ENCODE results near the gene DBNDD2.

The DBNDD2 gene, protein sequence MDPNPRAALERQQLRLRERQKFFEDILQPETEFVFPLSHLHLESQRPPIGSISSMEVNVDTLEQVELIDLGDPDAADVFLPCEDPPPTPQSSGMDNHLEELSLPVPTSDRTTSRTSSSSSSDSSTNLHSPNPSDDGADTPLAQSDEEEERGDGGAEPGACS

DNA sequence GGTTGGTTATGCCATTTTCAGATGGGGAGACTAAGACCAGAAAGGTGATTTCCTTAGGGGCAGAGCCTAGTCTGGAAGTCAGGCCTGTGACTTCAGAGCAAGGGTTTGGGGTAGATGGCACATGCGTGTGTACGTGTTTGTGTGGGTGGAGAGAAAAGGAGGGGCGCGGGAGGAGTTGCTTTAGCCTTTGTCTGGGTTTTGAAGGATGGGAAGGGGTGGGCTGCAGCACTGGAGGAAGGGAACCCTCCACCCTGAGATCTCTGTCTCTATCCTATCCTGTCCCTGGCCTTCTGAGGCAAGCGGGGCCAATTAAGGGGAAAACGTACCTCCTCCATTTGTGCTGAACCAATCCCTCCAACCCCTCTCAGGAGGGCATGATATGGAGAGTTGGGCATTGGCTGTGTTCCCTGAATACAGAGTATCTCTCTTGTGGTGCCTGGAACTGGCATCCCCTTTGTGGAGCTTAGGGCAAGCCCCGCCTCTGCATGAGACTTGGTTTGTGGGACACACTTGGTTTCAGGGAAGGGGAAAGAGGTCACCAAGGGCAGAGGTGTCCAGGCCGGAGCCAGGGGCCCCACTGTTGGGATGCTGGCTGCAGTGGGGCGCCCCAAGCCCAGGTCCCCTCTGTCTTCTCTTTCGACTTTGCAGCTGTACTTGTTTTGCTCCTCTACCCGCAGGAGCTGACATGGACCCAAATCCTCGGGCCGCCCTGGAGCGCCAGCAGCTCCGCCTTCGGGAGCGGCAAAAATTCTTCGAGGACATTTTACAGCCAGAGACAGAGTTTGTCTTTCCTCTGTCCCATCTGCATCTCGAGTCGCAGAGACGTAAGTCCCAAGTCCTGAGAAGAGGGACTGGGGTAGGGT lies at the start of gene DBNDD2:
Gene DBNDD2 (plus strand): TSS at position 507 of the 863 bp plus-strand sequence. CDS start 179 bp downstream, at position 686.
- H3K9ac ChIP-seq (ENCODE audit: low read depth, low read length): peak within 1 kb of the TSS; percentile 90; the same call in 1 of the 2 replicates
- H3K4me1 ChIP-seq (ENCODE audit: insufficient read depth, low read length): peaks cover 4% of the 10 kb centered on the region; the same call in 1 of the 2 replicates
- peaks cover 28% of the 10 kb centered on the region for H3K36me3 ChIP-seq (ENCODE audit: insufficient read depth, low read depth, low read length)
- no peaks in the 10 kb centered on the region for H3K9me3 ChIP-seq (ENCODE audit: insufficient read depth, low read depth, low read length)
- H3K27ac ChIP-seq (ENCODE audit: low read length): no peak within 1 kb of the TSS
- peaks cover 49% of the 10 kb centered on the region for H3K27me3 ChIP-seq (ENCODE audit: insufficient read depth, low read length)
- peak within 1 kb of the TSS; percentile 91 for H3K4me3 ChIP-seq (ENCODE audit: low read length)

DNA sequence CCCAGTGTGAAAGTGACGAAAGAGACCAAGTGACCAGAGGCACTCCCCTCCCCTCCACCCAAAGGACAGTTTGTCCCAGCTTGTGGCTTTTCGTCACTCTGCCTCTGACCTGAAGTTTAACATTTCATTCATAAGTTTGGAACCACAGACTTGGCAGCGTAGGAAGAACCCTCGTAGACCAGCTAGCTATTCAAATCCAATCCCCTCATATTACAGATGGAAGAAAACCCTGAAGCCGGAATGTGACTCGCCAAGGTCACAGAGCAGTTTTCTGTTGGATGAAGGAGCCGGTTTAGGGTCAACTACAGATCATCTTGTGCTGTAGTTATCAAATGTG lies 49.1 kb upstream of the DBNDD2 start:
- H3K27ac ChIP-seq (ENCODE audit: low read length): no peak overlapping the region
- no peak overlapping the region for H3K9ac ChIP-seq (ENCODE audit: low read depth, low read length)
- H3K9me3 ChIP-seq (ENCODE audit: insufficient read depth, low read depth, low read length): no peaks in the 10 kb centered on the region
- H3K4me3 ChIP-seq (ENCODE audit: low read length): no peak overlapping the region
- no peaks in the 10 kb centered on the region for H3K27me3 ChIP-seq (ENCODE audit: insufficient read depth, low read length)
- no peaks in the 10 kb centered on the region for H3K36me3 ChIP-seq (ENCODE audit: insufficient read depth, low read depth, low read length)
- peaks cover 12% of the 10 kb centered on the region; the same call in 1 of the 2 replicates for H3K4me1 ChIP-seq (ENCODE audit: insufficient read depth, low read length)

GRCh38 chr20:45359406-45360148 lies 48.5 kb upstream of the DBNDD2 start:
- no peak overlapping the region for H3K4me3 ChIP-seq (ENCODE audit: low read length)
- no peak overlapping the region for H3K9ac ChIP-seq (ENCODE audit: low read depth, low read length)
- H3K4me1 ChIP-seq (ENCODE audit: insufficient read depth, low read length): peaks cover 13% of the 10 kb centered on the region; the same call in 1 of the 2 replicates
- no peaks in the 10 kb centered on the region for H3K27me3 ChIP-seq (ENCODE audit: insufficient read depth, low read length)
- no peak overlapping the region for H3K27ac ChIP-seq (ENCODE audit: low read length)
- H3K36me3 ChIP-seq (ENCODE audit: insufficient read depth, low read depth, low read length): no peaks in the 10 kb centered on the region
- H3K9me3 ChIP-seq (ENCODE audit: insufficient read depth, low read depth, low read length): no peaks in the 10 kb centered on the region

DNA sequence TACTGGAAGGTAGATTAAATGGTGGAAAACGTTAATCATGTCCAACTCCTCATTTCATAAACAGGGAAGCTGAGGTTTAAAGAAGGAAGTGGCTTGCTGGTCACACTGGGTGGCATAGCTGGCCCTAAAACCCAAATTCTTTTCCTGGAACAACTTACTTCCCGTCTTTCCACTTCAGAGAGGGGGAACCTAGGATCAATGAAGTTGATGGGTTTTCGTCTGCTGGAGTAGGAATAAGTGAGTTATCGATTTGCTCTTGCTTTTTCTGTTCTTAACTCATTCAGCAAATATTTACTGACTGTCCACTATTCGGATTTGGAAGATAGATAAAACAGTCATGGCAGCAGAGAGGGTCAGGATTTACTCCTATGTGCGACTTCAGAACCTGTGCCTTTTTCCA lies 46.3 kb upstream of the DBNDD2 start:
- peaks cover 13% of the 10 kb centered on the region; the same call in 1 of the 2 replicates for H3K4me1 ChIP-seq (ENCODE audit: insufficient read depth, low read length)
- H3K9ac ChIP-seq (ENCODE audit: low read depth, low read length): no peak overlapping the region
- H3K27me3 ChIP-seq (ENCODE audit: insufficient read depth, low read length): no peaks in the 10 kb centered on the region
- H3K27ac ChIP-seq (ENCODE audit: low read length): no peak overlapping the region
- no peaks in the 10 kb centered on the region for H3K9me3 ChIP-seq (ENCODE audit: insufficient read depth, low read depth, low read length)
- no peak overlapping the region for H3K4me3 ChIP-seq (ENCODE audit: low read length)
- H3K36me3 ChIP-seq (ENCODE audit: insufficient read depth, low read depth, low read length): peaks cover 17% of the 10 kb centered on the region

DNA sequence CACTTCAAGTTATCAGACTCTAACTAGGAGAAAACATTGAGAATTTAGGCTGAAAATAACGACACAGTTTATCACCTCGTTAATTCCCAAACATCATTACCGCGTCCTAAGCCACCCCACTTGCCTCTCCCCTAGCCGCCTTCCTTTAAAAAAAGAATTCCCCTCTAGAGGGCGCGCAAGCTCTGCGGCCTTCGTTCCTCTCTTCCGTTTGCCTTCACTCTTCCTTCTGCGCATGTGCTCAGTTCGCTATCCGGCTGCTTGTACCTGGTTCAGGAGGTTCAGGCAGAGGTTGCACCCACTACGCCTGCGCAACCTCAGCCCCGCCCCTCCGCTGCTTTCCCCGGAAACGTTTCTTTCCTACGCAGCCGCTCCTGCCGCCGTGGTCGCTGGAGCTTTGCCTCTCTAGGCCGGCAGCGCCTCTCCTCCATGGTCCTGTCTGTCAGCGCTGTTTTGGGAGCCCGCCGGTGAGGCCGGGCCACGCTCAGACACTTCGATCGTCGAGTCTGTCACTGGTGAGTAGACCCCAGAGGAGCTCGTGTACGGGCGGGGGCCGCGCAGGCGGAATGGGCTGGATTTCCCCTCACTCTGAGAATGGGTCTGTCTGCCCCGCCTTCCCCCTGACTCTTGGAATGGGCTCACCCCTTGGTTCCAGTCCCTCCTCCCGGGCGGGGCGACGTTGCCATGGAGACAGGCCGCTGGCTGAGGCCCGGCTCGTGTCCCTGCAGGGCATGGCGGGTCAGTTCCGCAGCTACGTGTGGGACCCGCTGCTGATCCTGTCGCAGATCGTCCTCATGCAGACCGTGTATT lies 45.1 kb upstream of the DBNDD2 start, which contains the start of gene SYS1:
Gene SYS1 (plus strand): TSS at position 353 of the 807 bp plus-strand sequence. CDS start 376 bp downstream, at position 729.
- Histone ChIP-seq H3K4me1 (ENCODE audit: insufficient read depth, low read length) (peaks cover 11% of the 10 kb centered on the region; the same call in 1 of the 2 replicates), H3K9ac (ENCODE audit: low read depth, low read length) (peak within 1 kb of the TSS; percentile 86; the same call in 1 of the 2 replicates), H3K36me3 (ENCODE audit: insufficient read depth, low read depth, low read length) (peaks cover 29% of the 10 kb centered on the region), H3K27me3 (ENCODE audit: insufficient read depth, low read length) (no peaks in the 10 kb centered on the region), H3K27ac (ENCODE audit: low read length) (peak within 1 kb of the TSS; percentile 50), H3K9me3 (ENCODE audit: insufficient read depth, low read depth, low read length) (no peaks in the 10 kb centered on the region), H3K4me3 (ENCODE audit: low read length) (peak within 1 kb of the TSS; percentile 92)

DNA sequence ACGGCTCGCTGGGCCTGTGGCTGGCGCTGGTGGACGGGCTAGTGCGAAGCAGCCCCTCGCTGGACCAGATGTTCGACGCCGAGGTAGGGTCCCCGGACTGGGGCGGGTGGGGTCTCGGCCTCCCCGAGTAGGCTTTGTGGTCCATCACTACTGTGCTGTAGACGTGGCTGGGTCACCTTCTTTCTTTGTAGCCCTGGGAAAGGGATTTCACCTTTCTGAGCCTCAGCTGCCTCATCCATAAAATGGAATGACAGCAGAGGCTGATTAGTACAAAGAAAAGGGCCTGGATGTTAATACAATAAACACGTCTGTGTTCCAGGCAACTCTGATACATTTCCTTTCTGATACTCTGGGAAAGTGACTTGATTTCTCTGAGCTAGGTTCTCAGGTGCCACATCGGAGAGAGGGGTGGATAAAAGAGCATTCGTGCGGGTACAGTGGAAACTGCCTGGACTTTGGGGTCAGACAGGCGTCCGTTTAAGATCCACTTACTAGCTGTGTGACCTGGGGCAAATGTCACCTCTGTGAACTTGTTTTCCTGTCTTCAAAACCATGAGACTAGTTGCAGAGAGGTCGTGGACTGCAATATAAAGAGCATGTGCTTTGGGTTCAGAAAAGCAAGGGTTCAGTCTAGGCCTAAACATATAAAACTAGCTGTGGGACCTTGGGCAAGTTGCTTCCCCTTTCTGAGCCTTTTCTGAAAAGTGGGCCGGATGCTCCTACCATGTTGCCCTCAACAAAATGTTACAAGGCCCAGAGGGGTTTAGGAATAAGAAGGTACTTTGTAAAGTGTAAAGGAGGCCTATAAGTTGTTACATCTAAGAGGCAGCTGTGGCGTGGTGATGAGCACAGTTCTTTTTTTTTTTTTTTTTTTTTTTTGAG lies 44.2 kb upstream of the DBNDD2 start:
- peaks cover 37% of the 10 kb centered on the region for H3K36me3 ChIP-seq (ENCODE audit: insufficient read depth, low read depth, low read length)
- H3K9ac ChIP-seq (ENCODE audit: low read depth, low read length): peak overlapping the region; percentile 86; the same call in 1 of the 2 replicates
- H3K27ac ChIP-seq (ENCODE audit: low read length): no peak overlapping the region
- peaks cover 5% of the 10 kb centered on the region; the same call in 1 of the 2 replicates for H3K4me1 ChIP-seq (ENCODE audit: insufficient read depth, low read length)
- no peaks in the 10 kb centered on the region for H3K27me3 ChIP-seq (ENCODE audit: insufficient read depth, low read length)
- peak overlapping the region; percentile 92 for H3K4me3 ChIP-seq (ENCODE audit: low read length)
- no peaks in the 10 kb centered on the region for H3K9me3 ChIP-seq (ENCODE audit: insufficient read depth, low read depth, low read length)

GRCh38 chr20:45365444-45365970 lies 42.6 kb upstream of the DBNDD2 start:
- Histone ChIP-seq H3K9me3 (ENCODE audit: insufficient read depth, low read depth, low read length) (no peaks in the 10 kb centered on the region), H3K27ac (ENCODE audit: low read length) (no peak overlapping the region), H3K4me1 (ENCODE audit: insufficient read depth, low read length) (peaks cover 5% of the 10 kb centered on the region; the same call in 1 of the 2 replicates), H3K27me3 (ENCODE audit: insufficient read depth, low read length) (no peaks in the 10 kb centered on the region), H3K4me3 (ENCODE audit: low read length) (no peak overlapping the region), H3K36me3 (ENCODE audit: insufficient read depth, low read depth, low read length) (peaks cover 37% of the 10 kb centered on the region), H3K9ac (ENCODE audit: low read depth, low read length) (no peak overlapping the region)

GRCh38 chr20:45366192-45366591 lies 41.9 kb upstream of the DBNDD2 start:
- Histone ChIP-seq H3K4me3 (ENCODE audit: low read length) (no peak overlapping the region), H3K9ac (ENCODE audit: low read depth, low read length) (no peak overlapping the region), H3K9me3 (ENCODE audit: insufficient read depth, low read depth, low read length) (no peaks in the 10 kb centered on the region), H3K27ac (ENCODE audit: low read length) (no peak overlapping the region), H3K36me3 (ENCODE audit: insufficient read depth, low read depth, low read length) (peaks cover 37% of the 10 kb centered on the region), H3K27me3 (ENCODE audit: insufficient read depth, low read length) (no peaks in the 10 kb centered on the region), H3K4me1 (ENCODE audit: insufficient read depth, low read length) (peaks cover 5% of the 10 kb centered on the region; the same call in 1 of the 2 replicates)

- Histone ChIP-seq H3K9me3 (ENCODE audit: insufficient read depth, low read depth, low read length) (no peaks in the 10 kb centered on the region), H3K27me3 (ENCODE audit: insufficient read depth, low read length) (no peaks in the 10 kb centered on the region), H3K9ac (ENCODE audit: low read depth, low read length) (no peak overlapping the region), H3K4me3 (ENCODE audit: low read length) (no peak overlapping the region), H3K4me1 (ENCODE audit: insufficient read depth, low read length) (peaks cover 5% of the 10 kb centered on the region; the same call in 1 of the 2 replicates), H3K27ac (ENCODE audit: low read length) (no peak overlapping the region), H3K36me3 (ENCODE audit: insufficient read depth, low read depth, low read length) (peaks cover 37% of the 10 kb centered on the region)
Measured at GRCh38 chr20:45366631-45367030, 41.5 kb upstream of the DBNDD2 start.

GRCh38 chr20:45367126-45367525 lies 41.0 kb upstream of the DBNDD2 start:
- H3K9me3 ChIP-seq (ENCODE audit: insufficient read depth, low read depth, low read length): no peaks in the 10 kb centered on the region
- no peak overlapping the region for H3K4me3 ChIP-seq (ENCODE audit: low read length)
- H3K9ac ChIP-seq (ENCODE audit: low read depth, low read length): no peak overlapping the region
- no peak overlapping the region for H3K27ac ChIP-seq (ENCODE audit: low read length)
- no peaks in the 10 kb centered on the region; the same call in 1 of the 2 replicates for H3K27me3 ChIP-seq (ENCODE audit: insufficient read depth, low read length)
- peaks cover 5% of the 10 kb centered on the region; the same call in 1 of the 2 replicates for H3K4me1 ChIP-seq (ENCODE audit: insufficient read depth, low read length)
- H3K36me3 ChIP-seq (ENCODE audit: insufficient read depth, low read depth, low read length): peaks cover 37% of the 10 kb centered on the region
